Esophagus squamous epithelium (tissue), 5 donors: Measurements from ENCODE around the gene TRAF3. TPM values are rescaled to one million over a fixed set of nuclear protein-coding genes. Genes with fewer than 3 reads are reported as not detected.

Experiments
- DNase-seq: peaks from one replicate; lab custom pipeline; 2025; lab: John Stamatoyannopoulos, UW
- H3K27ac ChIP-seq, 4 donors: fragments of 200-600 bp; sonication (generic); one replicate each; pipeline ENCODE4 v1.5.1; 2016 to 2019; ENCODE audit warnings: mild to moderate bottlenecking in 1 of 4
- H3K27me3 ChIP-seq, 4 donors: fragments of 200-600 bp; sonication (generic); 1 replicate in 3 of 4; 2 replicates in 1 of 4; pipeline versions ENCODE4 v1.5.1 to v1.6.0; 2017 to 2021; ENCODE audit warnings: antibody characterized with exemption in 1 of 4
- H3K36me3 ChIP-seq, 3 donors: fragments of 200-600 bp; sonication (generic); one replicate each; pipeline ENCODE4 v1.5.1; 2016 to 2019
- H3K4me1 ChIP-seq, 3 donors: fragments of 200-600 bp; sonication (generic); one replicate each; pipeline ENCODE4 v1.5.1; 2017 to 2019
- H3K4me3 ChIP-seq, 4 donors: fragments of 200-600 bp; sonication (generic); 1 replicate in 3 of 4; 2 replicates in 1 of 4; pipeline ENCODE4 v1.5.1; 2016 to 2019; ENCODE audit warnings: mild to moderate bottlenecking in 2 of 4, moderate library complexity in 1 of 4
- H3K9me3 ChIP-seq, 3 donors: fragments of 200-600 bp; sonication (generic); one replicate each; pipeline ENCODE4 v1.5.1; 2016 to 2019
- CTCF ChIP-seq, 6 experiments: fragments of 450-650 bp in 4 of 6; fragments of 200-600 bp in 2 of 6; sonication (generic) in 2 of 6; IDR thresholded peaks; one replicate each; pipeline ENCODE4 v1.5.1; 2016 to 2019; ENCODE audit warnings: antibody characterized with exemption in 6 of 6, mild to moderate bottlenecking in 4 of 6, moderate library complexity in 4 of 6
- POLR2A ChIP-seq, 4 donors: fragments of 450-650 bp; IDR thresholded peaks; one replicate each; pipeline ENCODE4 v1.6.1; 2017; ENCODE audit warnings: antibody characterized with exemption in 4 of 4, mild to moderate bottlenecking in 4 of 4, moderate library complexity in 3 of 4
- WGBS, 2 donors: methylation state at CpG; one replicate each; pipeline ENCODE4 v1.1.5; 2018; 5-methylcytosine and 5-hydroxymethylcytosine counted together
- intact Hi-C: fragments of 100-400 bp; cut with DNase I; formaldehyde crosslinking; loops from one replicate; pipeline ENCODE4 v1.15.0; 2022
- total RNA-seq, 4 donors: library from RNA; depleted of rRNA; stranded (reverse); fragments of >200 nt; gene quantifications; one replicate each; pipeline ENCODE4 v1.1.0, GENCODE V29; 2016
- donor health status: DM: yes; HTN: yes; CAD: no.

Gene TRAF3
- total RNA-seq, 4 donors from 2014 or later: 11.2 to 19.3 (median 13.2) TPM

GRCh38 chr14:102944448-102945330 lies 167.4 kb downstream of the TRAF3 start:
- H3K27me3 ChIP-seq: no peaks in the 10 kb centered on the region
- 80 to 94% methylated on average over 3 to 7 of the region's 36 CpGs for WGBS, 2 donors
- H3K36me3 ChIP-seq: peaks cover 45 to 95% (median 66%) of the 10 kb centered on the region in 3 donors
- no peak overlapping the region for H3K27ac ChIP-seq
- H3K4me3 ChIP-seq: no peak overlapping the region
- peaks cover 7 to 36% (median 7%) of the 10 kb centered on the region in 3 donors for H3K4me1 ChIP-seq
- DNase-seq: no peak
- no peaks in the 10 kb centered on the region for H3K9me3 ChIP-seq
- intact Hi-C loops: no loop called here
- TF ChIP-seq CTCF (IDR thresholded peaks at IDR 0.05): no peak

DNA sequence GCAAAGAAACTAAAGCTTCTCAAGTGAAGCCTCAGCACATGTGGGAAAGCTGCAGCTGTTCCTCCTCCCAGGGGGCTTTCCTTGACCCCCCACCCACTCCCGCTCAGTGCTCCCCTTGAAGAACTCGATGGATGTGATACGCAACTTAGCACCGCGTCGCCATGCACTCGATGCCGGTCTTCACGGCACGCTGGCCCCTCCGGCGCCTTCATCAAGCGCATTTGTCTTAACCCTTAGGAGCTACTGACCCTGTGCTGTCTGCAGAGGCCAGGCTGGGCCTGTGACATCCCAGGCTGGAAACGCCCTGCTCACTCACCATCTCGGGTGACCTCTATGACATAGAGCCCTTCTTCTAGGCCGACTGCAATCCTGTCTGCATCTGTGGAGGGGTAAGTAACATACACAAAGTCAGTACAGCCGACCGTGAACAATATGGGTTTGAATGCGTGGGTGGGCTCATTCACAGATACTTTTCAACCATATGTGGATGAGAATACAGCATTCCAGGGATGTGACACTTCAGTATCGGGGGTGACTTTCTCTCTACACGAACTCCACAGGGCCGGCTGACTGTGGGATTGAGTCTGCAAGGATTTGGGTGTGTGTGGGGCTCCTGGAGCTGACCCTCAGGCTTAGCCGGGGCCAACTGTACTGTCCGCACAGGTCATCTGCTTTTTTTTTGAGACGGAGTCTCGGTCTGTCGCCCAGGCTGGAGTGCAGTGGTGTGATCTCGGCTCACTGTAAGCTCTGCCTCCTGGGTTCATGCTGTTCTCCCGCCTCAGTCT lies 168.3 kb downstream of the TRAF3 start:
- H3K36me3 ChIP-seq: peaks cover 52 to 95% (median 69%) of the 10 kb centered on the region in 3 donors
- no peaks in the 10 kb centered on the region for H3K9me3 ChIP-seq
- WGBS, 2 donors: 83 to 89% methylated on average over 18 to 26 of the region's 29 CpGs
- intact Hi-C loops: no loop called here
- H3K27me3 ChIP-seq: no peaks in the 10 kb centered on the region
- no peak overlapping the region for H3K27ac ChIP-seq
- H3K4me3 ChIP-seq: no peak overlapping the region
- no peak for TF ChIP-seq POLR2A (IDR thresholded peaks at IDR 0.05)
- TF ChIP-seq CTCF (IDR thresholded peaks at IDR 0.05): no peak
- H3K4me1 ChIP-seq: peaks cover 8 to 36% (median 12%) of the 10 kb centered on the region in 3 donors
- no peak for DNase-seq

GRCh38 chr14:102947321-102948103 lies 170.3 kb downstream of the TRAF3 start:
- Histone ChIP-seq H3K4me3 (no peak overlapping the region), H3K4me1 (peaks cover 8 to 21% (median 8%) of the 10 kb centered on the region in 3 donors), H3K27ac (no peak overlapping the region), H3K36me3 (peaks cover 49 to 95% (median 66%) of the 10 kb centered on the region in 3 donors), H3K9me3 (no peaks in the 10 kb centered on the region), H3K27me3 (no peaks in the 10 kb centered on the region)
- WGBS, 2 donors: 83 to 95% methylated on average over 14 to 23 of the region's 27 CpGs
- no peak for TF ChIP-seq CTCF (IDR thresholded peaks at IDR 0.05)
- TF ChIP-seq POLR2A (IDR thresholded peaks at IDR 0.05): no peak
- DNase-seq: no peak
- intact Hi-C loops: no loop called here

DNA sequence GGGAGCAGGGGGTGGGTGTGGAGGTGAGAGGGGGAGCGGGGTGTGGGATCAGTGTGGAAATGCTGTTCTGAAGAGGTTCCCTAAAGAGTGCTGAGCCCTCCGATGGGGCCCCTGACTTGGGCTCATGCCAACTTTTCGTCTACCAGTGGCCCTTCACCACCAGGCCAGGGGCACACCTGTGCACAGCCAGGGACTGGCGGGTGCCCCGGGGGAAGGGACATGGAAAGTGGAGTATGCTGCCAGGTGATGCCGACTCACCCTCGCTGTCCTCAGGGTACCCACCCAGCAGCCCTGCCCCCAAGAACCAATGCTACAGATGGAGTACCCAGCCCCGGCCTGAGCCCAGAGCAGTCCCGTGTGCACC lies 171.4 kb downstream of the TRAF3 start:
- no peak for DNase-seq
- TF ChIP-seq CTCF (IDR thresholded peaks at IDR 0.05) (no peak), POLR2A (IDR thresholded peaks at IDR 0.05) (no peak)
- no peaks in the 10 kb centered on the region for H3K9me3 ChIP-seq
- peak overlapping the region in 2 of 4 donors; percentile 14 to 52 for H3K27ac ChIP-seq
- peaks cover 43 to 95% (median 73%) of the 10 kb centered on the region in 3 donors for H3K36me3 ChIP-seq
- H3K4me3 ChIP-seq: no peak overlapping the region
- intact Hi-C loops: no loop called here
- H3K27me3 ChIP-seq: no peaks in the 10 kb centered on the region
- WGBS, 2 donors: 48% methylated on average over 4 of the region's 9 CpGs; no CpG with 5 or more reads in 1 of the 2 donors
- peaks cover 8 to 21% (median 8%) of the 10 kb centered on the region in 3 donors for H3K4me1 ChIP-seq
